Epidermal melanocyte (primary cell): ENCODE results near the gene ZNHIT3.

Experiments used
- DNase-seq: peaks from one replicate; pipeline ENCODE4 v3.0.0; 2011; ENCODE audit warnings: low spot score; ENCODE audit not compliant: insufficient read length

ZNHIT3 gene

GRCh38 chr17:36511216-36511615 lies 24.7 kb downstream of the ZNHIT3 start:
- DNase-seq: no peak

- no peak for DNase-seq
Observed at GRCh38 chr17:36512641-36513040, 26.2 kb downstream of the ZNHIT3 start.

DNA sequence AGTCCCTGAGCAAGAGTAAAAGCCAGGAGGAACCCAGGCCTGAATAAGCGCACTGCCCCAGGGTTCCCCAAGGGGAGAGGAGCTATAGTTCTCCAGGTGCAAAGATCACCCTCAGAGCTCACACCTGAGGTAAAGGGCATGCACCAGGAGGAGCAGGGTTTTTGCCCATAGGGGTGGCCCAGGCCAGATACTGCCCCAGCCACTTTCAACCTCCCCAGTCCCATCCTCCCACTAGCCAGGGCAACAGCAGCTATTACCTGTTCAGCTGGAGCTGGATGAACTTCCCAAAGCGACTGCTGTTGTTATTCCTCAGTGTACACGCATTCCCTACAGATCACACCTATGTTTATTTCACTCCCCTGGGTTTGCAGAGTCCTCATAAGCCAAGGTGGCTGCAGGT lies 28.4 kb downstream of the ZNHIT3 start:
- DNase-seq: no peak

- DNase-seq: no peak
Observed at GRCh38 chr17:36515837-36516236, 29.4 kb downstream of the ZNHIT3 start.

- no peak for DNase-seq
Observed at GRCh38 chr17:36523113-36523512, 36.6 kb downstream of the ZNHIT3 start.

GRCh38 chr17:36524428-36524876 lies 38.0 kb downstream of the ZNHIT3 start:
- no peak for DNase-seq

DNA sequence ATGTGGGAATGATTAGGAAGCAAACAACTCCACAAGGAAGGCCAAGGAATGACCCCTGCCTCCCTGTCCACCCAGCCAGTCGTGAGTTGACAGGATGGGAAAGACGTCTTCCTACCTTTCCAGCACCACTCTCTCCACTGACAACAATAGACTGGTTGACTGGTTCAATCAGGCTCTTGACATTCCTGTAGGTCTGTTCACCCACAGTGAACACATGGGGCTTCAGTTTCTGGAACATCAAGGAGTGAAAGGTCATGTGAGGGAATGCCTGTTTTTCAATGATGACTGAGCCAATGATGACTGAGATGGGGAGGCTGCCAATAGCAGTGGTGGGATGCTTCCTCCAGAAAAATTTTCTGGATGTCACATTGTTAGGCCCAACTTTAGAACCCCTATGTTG lies 38.6 kb downstream of the ZNHIT3 start:
- DNase-seq: no peak

GRCh38 chr17:36525888-36526287 lies 39.4 kb downstream of the ZNHIT3 start:
- DNase-seq: no peak

DNA sequence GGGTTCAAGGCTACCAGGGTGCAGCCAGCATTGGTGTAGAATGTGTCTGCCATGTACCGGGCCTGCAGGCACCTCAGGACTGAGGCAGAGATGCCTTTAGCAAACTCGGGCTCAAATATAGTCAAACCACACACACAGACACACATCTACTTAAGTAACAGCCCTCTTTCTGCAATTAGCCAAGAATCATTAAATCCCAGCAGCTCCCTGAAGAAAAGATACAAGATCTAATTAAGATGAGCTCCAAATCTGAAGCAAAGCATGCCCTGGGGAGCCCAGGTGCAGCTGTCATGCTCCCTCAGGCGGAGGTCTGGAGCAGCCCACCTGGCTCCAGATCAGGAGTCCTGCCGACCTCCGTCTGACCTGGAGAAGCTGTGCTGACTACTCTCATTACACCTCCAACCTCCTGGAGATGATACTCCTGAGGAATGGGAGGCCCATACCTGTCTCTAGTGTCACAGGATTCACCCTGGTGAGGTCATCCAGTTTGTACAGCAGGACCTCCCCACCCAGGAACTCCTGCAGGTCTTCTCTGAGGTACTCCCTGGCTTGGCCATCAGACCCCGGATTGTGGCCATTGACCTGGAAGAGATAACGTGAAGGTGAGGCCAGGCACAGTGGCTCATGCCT lies 41.3 kb downstream of the ZNHIT3 start:
- no peak for DNase-seq

- DNase-seq: no peak
Observed at GRCh38 chr17:36529121-36529520, 42.6 kb downstream of the ZNHIT3 start.

DNA sequence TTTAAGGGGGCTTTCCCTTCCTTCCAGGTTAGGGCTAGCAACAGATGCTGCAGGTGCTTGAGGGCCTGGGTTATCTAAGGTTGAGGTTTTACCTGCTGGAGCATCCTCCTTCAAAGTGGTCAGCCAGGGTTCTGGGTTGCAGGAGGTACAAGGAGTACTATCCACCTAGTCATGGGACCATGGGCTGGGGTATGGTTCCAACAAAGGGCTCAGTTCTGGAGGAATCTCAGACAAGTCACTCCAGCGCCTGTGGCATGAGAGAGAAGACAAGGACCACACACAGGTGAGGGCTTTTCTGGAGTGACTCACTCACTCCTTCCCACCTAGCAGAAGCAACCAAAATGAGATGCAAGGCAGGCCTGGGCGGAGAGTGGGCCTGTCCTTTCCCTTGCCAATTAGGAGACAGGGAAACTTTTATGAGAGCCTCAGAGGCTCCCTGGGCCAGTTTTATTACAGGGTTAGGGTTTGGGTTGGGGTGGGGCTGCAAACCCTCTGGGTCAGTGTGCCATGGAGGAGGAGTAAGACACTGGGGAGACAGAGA lies 46.0 kb downstream of the ZNHIT3 start:
- no peak for DNase-seq

DNA sequence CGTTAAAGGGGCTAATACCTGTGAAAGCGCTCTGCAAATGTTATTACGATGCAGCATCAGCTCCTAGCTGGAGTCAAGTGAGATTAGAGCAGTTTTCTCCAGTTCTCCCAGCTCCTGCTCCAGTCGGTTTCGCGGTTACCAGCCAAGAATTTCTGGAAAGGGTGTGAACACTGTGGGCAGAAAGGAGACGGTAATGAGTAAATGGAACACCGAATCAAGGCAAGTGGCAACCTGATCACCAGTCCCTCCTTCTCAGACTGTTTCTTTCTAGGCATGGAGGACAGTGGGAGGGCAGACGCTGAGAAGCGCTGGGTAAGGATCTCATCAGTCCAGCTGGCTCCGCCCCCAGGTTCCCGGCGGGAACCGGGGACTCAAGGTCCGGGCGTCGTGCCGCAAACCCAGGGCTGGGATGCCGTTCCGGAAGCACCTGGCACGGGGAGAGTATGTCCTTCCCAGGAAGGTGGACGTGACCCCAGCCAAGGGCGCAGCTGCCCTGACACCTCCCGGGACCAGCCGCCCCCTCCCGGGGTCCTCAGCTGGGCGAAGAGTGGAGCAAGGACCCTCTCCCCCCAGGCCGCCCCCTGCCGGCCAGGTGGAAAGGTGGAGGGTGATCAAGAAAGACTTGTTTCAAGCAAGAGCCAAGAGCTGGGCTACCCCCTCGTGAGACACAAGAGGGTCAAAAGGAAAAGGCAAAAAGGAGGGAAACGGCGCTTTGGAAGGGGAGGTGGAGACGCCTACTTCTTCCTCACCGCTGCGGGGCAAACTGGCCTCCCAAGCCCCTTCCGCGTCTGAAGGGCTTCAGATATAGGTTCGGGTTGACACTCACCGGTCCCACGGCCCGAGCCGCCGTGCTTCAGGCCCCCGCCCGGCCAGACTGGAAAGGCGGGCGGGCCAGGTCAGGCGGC lies 47.7 kb downstream of the ZNHIT3 start:
- DNase-seq: peak; percentile 48

- peak; percentile 74 for DNase-seq
Observed at GRCh38 chr17:36534840-36535668, 48.6 kb downstream of the ZNHIT3 start, which contains the start of the genes MYO19 and PIGW. Gene MYO19 (minus strand): TSS chr17:36534868. CDS start chr17:36532538, 2,330 bp downstream. Gene PIGW (plus strand): TSS chr17:36534987. CDS start chr17:36537102, 2,115 bp downstream.

GRCh38 chr17:36535669-36536081 lies 49.2 kb downstream of the ZNHIT3 start:
- no peak for DNase-seq

DNA sequence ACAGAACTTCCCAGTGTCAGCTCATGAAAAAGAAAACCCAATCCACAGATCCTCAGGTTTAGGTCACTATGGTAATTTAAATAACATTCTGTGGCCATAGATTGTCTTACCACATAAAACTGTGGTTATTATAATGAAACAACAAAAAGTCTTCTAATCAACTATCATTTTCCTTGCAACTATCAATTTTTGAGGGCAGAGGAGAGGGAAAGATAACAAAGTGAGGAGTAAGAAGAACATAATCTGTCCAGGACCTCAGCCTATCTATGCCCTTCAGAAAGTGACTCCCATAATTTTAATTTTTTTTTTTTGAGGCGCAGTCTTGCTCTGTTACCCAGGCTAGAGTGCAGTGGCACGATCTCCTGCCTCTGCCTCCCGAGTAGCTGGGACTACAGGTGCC lies 54.2 kb downstream of the ZNHIT3 start:
- DNase-seq: no peak

GRCh38 chr17:36542755-36543154 lies 56.3 kb downstream of the ZNHIT3 start:
- no peak for DNase-seq

DNA sequence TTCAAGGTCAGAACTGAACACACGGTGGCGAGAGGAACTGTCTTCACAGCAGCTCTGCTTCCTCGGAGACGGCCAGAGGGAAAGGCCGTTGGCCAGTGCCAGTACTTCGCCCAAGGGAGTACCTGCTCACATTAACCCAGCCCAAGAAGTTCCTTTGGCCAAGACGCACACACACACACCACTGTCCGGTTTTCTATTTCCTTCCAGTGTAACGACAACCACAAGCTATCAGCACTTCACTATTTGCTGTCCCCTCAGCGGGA lies 57.5 kb downstream of the ZNHIT3 start:
- no peak for DNase-seq

GRCh38 chr17:36544307-36545076 lies 58.0 kb downstream of the ZNHIT3 start, which contains the start of gene GGNBP2:
Gene GGNBP2 (plus strand): TSS chr17:36544919. CDS start chr17:36545725, 806 bp downstream.
- peak; percentile 73 for DNase-seq

DNA sequence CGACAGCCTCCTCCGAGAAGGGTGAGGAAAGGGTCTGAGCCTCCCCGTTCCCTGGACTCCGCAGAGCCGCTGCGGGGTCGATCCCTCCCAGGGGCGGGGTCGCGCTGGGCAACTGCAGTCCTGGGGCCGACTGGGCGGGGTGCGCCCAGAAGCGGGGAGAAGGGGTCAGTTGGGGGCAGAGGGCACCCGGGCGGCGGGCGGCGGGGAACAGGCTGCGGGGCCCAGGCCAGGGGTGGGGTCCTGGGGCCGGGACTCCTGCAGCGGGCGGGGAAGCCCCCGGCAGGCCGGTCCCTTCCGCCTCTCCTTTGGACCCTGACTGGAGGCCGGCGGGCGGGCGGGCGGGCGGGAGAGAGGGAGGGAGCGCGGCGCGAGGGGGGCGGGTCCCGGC lies 58.6 kb downstream of the ZNHIT3 start:
- DNase-seq: peak; percentile 86
